GM19463 (cell line): Measurements from ENCODE around the gene OGDHL.

Source experiments
- ATAC-seq: cut with Tn5 transposase; IDR thresholded peaks from one replicate; pipeline ENCODE4 v1.9.1; 2021; ENCODE audit warnings: mild to moderate bottlenecking, moderate library complexity; ENCODE audit not compliant: unreplicated experiment

The OGDHL gene

GRCh38 chr10:49696311-49696710, 65.8 kb downstream of the OGDHL start:
- no peak for ATAC-seq

GRCh38 chr10:49694466-49694865, 67.7 kb downstream of the OGDHL start:
- ATAC-seq: no peak

- no peak for ATAC-seq
These were observed 70.5 kb downstream of the OGDHL start for GRCh38 chr10:49691588-49691987.

- no peak for ATAC-seq
These were observed 71.3 kb downstream of the OGDHL start for GRCh38 chr10:49690698-49691356.

GRCh38 chr10:49689882-49690510, 72.1 kb downstream of the OGDHL start:
- no peak for ATAC-seq

- no peak for ATAC-seq
These were observed 73.2 kb downstream of the OGDHL start for GRCh38 chr10:49688920-49689319.

- ATAC-seq: no peak
These were observed 73.8 kb downstream of the OGDHL start for GRCh38 chr10:49688261-49688846.

GRCh38 chr10:49686651-49687050, 75.5 kb downstream of the OGDHL start:
- ATAC-seq: no peak
